HFF-Myc (cell line): Measurements from ENCODE around the gene SCMH1.

Experiments
- DNase-seq: peaks from one replicate; pipeline ENCODE4 v3.0.0-alpha.2; 2011; ENCODE audit warnings: low read depth; ENCODE audit errors: extremely low read depth
- H3K4me3 ChIP-seq: replicated peaks from 2 replicates; pipeline ENCODE4 v1.5.1; 2011; ENCODE audit warnings: low read depth, mild to moderate bottlenecking, control low read depth, low read length
- TF ChIP-seq, protein P1 (sequence below): IDR thresholded peaks from 2 replicates; pipeline ENCODE4 v1.5.1; 2012; ENCODE audit warnings: mild to moderate bottlenecking, low read depth, low read length, control low read depth; ENCODE audit errors: missing control alignments

Gene SCMH1

GRCh38 chr1:41013796-41014195 is 228.3 kb downstream of the SCMH1 start:
- TF ChIP-seq, protein P1, sequence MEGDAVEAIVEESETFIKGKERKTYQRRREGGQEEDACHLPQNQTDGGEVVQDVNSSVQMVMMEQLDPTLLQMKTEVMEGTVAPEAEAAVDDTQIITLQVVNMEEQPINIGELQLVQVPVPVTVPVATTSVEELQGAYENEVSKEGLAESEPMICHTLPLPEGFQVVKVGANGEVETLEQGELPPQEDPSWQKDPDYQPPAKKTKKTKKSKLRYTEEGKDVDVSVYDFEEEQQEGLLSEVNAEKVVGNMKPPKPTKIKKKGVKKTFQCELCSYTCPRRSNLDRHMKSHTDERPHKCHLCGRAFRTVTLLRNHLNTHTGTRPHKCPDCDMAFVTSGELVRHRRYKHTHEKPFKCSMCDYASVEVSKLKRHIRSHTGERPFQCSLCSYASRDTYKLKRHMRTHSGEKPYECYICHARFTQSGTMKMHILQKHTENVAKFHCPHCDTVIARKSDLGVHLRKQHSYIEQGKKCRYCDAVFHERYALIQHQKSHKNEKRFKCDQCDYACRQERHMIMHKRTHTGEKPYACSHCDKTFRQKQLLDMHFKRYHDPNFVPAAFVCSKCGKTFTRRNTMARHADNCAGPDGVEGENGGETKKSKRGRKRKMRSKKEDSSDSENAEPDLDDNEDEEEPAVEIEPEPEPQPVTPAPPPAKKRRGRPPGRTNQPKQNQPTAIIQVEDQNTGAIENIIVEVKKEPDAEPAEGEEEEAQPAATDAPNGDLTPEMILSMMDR: no peak
- H3K4me3 ChIP-seq: no peak overlapping the region
- DNase-seq: no peak

GRCh38 chr1:41013024-41013423 is 229.1 kb downstream of the SCMH1 start:
- DNase-seq: no peak
- TF ChIP-seq, protein P1: no peak

GRCh38 chr1:41010345-41010744 is 231.8 kb downstream of the SCMH1 start:
- H3K4me3 ChIP-seq: no peak overlapping the region
- no peak for DNase-seq
- TF ChIP-seq, protein P1: no peak

More at GRCh38 chr1:41013024-41013423, 229.1 kb downstream of the SCMH1 start:
- H3K4me3 ChIP-seq: no peak overlapping the region

- TF ChIP-seq, protein P1: no peak
These were observed 232.6 kb downstream of the SCMH1 start for GRCh38 chr1:41009466-41009865.

DNA sequence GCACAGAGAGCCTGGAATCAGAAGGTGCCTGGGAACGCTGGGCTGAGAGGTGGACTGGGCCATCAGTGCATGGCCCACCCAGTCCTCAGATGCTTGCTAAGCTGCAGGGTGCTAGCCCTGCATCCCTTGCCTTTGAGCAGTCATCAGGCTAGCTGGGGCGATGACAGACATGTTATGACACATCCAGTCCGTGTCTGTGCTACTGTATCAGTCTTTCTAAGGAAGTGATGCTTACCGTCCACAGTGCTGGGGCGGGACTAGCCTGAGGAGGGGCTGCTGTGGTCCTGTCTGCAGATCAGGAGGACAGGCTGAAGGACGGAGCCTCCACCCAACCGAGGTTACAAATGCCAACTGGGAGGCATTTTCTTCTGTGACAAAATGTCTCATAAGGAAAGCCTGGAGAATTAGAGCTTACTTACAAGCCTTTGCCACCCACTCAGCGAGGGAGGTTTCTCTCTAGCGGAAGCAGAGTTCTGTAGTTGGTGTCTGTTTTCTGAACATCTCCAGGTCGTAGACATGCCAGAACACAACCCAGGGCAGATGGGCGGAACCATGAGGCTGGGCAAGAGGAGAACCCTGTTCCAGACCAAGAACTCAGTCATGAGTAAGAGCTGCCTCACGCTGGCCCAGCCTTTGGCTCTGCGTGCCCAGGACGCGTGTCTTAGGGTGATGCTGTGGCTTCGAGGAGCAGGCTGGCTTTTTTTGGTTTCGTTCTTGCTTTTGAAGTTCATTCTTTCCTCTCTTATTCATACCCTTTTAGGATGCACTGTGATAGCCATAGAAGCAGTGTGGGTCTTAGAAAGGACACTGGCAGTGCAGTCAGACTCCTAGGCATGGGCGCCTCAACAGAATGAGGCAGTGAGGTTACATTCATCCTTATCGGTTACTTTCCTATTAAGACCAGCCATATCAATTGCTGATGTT is 234.9 kb downstream of the SCMH1 start:
- TF ChIP-seq, protein P1: no peak
- no peak overlapping the region for H3K4me3 ChIP-seq
- no peak for DNase-seq

More at GRCh38 chr1:41009466-41009865, 232.6 kb downstream of the SCMH1 start:
- H3K4me3 ChIP-seq: no peak overlapping the region
- no peak for DNase-seq

- DNase-seq: no peak
- H3K4me3 ChIP-seq: no peak overlapping the region
- TF ChIP-seq, protein P1: no peak
These were observed 236.2 kb downstream of the SCMH1 start for GRCh38 chr1:41005876-41006275.
